Forelimb muscle (tissue), 1 donor: ENCODE results near the gene MAGI1. TPM values are rescaled to one million over a fixed set of nuclear protein-coding genes. Genes with fewer than 3 reads are reported as not detected.

Experiments
- DNase-seq: peaks from one replicate; pipeline ENCODE4 v3.0.0-alpha.2; 2013; ENCODE audit warnings: low read depth
- polyA plus RNA-seq: library from polyadenylated mRNA; unstranded; fragments of 120-200 nt; gene quantifications from one replicate; pipeline ENCODE4 v1.2.1, GENCODE V29; 2013; ENCODE audit not compliant: insufficient read length

Gene MAGI1
- polyA plus RNA-seq, 1 donor: 12.3 TPM

GRCh38 chr3:66014056-66014455, 24.7 kb downstream of the MAGI1 start:
- no peak for DNase-seq

GRCh38 chr3:66012711-66013110, 26.0 kb downstream of the MAGI1 start:
- no peak for DNase-seq

GRCh38 chr3:66010739-66011655, 27.7 kb downstream of the MAGI1 start:
- no peak for DNase-seq

GRCh38 chr3:66010348-66010738, 28.4 kb downstream of the MAGI1 start:
- DNase-seq: no peak

GRCh38 chr3:66004244-66004643, 34.5 kb downstream of the MAGI1 start:
- no peak for DNase-seq

- DNase-seq: no peak
Observed at GRCh38 chr3:66001626-66002025, 37.1 kb downstream of the MAGI1 start.

GRCh38 chr3:66000506-66000905, 38.2 kb downstream of the MAGI1 start:
- no peak for DNase-seq

- DNase-seq: no peak
Observed at GRCh38 chr3:65999606-66000005, 39.1 kb downstream of the MAGI1 start.

GRCh38 chr3:65996589-65996988, 42.1 kb downstream of the MAGI1 start:
- DNase-seq: no peak

GRCh38 chr3:65995515-65995914, 43.2 kb downstream of the MAGI1 start:
- no peak for DNase-seq

GRCh38 chr3:65995030-65995429, 43.7 kb downstream of the MAGI1 start:
- no peak for DNase-seq

- DNase-seq: no peak
Observed at GRCh38 chr3:65993134-65993900, 45.4 kb downstream of the MAGI1 start.

- no peak for DNase-seq
Observed at GRCh38 chr3:65992106-65992505, 46.6 kb downstream of the MAGI1 start.

GRCh38 chr3:65988411-65989180, 50.1 kb downstream of the MAGI1 start:
- no peak for DNase-seq

GRCh38 chr3:65986285-65986684, 52.4 kb downstream of the MAGI1 start:
- no peak for DNase-seq

- no peak for DNase-seq
Observed at GRCh38 chr3:65984975-65985374, 53.7 kb downstream of the MAGI1 start.

- DNase-seq: no peak
Observed at GRCh38 chr3:65983100-65983499, 55.6 kb downstream of the MAGI1 start.

- no peak for DNase-seq
Observed at GRCh38 chr3:65979731-65980130, 59.0 kb downstream of the MAGI1 start.

GRCh38 chr3:65979162-65979561, 59.6 kb downstream of the MAGI1 start:
- peak; percentile 35 for DNase-seq

- DNase-seq: no peak
Observed at GRCh38 chr3:65978116-65978515, 60.6 kb downstream of the MAGI1 start.

GRCh38 chr3:65975032-65975431, 63.7 kb downstream of the MAGI1 start:
- DNase-seq: no peak

GRCh38 chr3:65974509-65974908, 64.2 kb downstream of the MAGI1 start:
- DNase-seq: no peak
